ENCODE data around the gene STRIP1. TPM values are rescaled to one million over a fixed set of nuclear protein-coding genes. Genes with fewer than 3 reads are reported as not detected.

The STRIP1 gene
- total RNA-seq, 1 donor from 2014 or later, result 45.0 TPM

DNA sequence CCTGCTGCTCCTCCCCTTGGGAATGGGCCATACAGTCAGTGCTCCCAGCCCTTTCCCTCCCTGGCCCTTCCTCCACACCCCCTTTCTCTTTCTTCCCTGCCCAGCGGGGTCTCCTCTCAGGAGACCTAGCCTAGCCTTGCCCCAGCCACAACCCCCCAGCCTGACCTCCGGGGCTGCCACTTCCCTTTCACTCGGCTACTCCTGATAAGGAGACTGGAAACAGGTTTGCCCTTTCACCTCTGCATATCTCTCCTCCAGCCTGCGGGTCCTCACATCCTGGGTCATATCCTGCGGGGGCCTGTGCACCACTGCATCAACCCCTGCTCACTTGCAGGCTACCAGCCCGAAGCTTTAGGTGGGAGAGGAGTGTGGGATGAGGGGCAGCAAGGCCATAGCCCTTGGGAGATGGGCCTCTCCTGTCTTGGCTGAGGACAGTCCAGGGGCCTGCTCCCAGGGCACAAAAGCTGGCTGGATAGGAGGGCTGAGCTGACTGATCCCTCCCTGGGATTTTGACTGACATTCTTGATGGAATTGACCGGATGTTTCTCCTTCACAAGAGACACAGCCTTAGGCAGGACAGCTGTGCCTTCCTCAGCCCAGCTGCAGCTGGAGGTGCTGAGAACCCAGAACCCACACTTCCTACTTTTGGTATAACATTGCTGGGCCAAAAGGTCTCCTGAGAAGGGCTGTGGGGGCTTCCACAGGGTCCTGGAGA, 55.3 kb downstream of the STRIP1 start:
- intact Hi-C loops (cut with micrococcal nuclease), result loop anchor here (2.0 kb wide), 1 partner anchor 407 kb away; no protein-coding TSS in a partner anchor

DNA sequence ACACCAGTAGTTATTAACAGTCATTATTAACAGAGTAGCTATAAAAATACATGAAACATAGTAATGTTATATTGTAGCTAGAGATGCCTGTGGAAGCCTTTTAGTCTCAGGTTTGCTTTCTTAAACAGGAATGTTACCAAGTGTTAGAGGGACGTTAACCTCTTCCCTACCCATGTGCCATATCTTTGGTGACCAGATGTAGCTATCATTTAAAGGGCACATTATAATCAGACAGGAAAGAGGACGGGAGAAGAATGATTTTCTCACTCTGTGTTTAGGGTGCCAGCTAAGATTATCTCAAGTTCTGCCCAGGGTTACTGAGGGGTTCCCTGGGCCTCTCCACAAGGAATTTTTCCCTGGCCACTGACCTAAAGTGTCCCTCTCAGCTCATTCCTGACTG, 57.0 kb downstream of the STRIP1 start:
- intact Hi-C loops (cut with micrococcal nuclease), result no loop called here

DNA sequence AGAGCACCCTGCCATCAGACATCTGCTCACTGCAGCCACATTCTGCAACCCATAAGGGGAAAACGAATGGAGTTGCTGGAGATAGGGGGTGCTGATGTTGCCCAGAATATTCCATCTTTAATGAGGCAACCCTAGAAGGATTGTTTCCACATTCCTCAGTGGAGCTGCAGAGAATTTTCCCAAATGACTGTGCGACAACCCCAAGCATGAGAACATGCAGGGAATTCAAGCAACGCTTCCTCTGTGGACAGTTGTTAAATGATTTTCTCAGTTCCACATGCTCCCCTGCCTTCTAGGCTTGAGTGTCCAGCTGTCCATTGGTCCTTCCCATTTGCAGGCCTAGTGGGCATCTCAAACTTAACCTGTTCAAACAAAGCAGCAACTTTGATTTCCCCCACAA, 57.4 kb downstream of the STRIP1 start:
- intact Hi-C loops (cut with micrococcal nuclease), result no loop called here

DNA sequence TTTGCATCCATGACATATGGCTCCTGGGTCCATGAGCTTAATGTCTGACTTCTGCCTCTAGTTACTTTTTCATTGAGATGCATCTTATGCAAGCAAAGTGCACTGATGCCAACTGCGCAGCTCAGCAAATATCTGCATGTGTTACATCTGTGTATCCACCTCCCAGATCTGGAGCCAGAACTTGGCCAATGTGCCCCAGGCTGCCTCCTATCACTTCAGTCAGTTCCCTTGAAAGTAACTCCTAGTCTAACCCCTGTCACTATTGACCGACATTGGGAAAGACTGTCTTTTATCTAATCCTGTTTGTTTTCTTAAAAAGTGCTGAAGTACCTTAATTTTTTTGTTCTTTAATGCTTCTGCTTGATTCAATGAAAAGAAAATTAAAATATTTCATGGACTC, 58.6 kb downstream of the STRIP1 start:
- intact Hi-C loops (cut with micrococcal nuclease), result no loop called here

DNA sequence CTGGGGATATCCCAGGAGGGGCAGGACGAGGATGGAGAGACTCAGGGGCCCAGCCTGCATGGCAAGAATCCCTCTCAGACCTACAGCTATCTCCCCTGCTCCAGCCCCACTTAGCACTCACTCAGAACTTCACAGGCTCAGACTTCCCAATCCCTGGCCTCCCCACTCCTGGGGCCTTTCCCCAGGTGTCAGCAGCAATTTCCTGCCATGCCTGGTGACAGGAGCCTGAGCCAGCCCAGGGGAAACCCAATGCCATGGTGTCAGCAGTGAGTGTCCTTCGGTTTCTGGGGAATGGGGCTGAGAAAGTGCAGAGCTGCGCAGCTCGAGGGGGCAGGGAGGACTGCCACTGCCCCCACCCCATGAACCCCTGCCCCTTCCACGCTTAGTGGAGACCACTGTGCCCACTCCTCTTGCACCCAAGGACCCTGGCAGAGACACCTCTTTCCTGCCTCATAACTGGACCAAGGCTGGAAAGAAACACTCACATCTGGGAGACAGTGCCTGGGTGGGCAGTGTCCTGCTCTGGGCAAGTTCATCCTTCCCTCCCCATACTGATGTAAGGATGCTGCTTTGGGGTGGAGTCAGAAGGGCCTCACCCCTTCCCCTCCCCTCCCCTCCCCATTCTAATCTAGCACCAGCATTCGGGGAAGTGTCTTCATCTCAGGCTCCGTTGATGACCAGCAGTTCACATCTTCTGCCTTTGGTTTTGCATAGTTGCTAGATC, 60.7 kb downstream of the STRIP1 start:
- intact Hi-C loops (cut with micrococcal nuclease), result no loop called here

DNA sequence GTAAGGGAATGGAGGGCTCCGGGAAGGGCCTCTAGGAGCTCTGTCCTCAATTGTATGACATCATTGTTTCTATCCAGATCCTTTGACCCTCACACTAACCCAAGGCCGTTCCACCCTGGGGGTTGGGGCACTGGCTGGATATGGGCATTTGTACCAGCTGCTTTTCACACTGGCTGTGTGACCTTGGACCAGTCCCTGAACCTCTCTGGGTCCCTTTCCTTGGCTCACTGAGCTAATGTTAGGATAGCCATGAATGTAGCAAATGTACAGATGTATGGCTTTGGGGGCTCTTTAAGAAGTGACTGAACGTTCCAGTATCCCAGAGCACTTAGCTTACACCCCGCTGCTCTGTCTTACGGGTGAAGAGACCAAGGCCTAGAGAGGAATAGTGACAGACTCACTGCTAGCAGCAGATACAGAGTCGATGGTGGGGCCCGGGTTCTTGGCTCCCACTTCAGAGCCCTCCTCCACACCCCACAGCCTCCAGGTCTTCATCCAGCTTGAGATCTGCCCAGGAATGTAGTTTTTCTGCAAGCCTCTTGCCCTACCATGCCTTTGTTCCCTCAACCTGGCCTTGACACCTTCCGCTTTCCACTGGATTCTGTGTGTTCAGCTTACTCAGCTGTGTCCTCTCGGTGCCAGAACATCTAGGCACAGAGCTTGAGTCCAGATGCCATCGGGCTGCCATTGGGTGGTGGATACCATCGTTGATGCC, 63.2 kb downstream of the STRIP1 start:
- intact Hi-C loops (cut with micrococcal nuclease), result no loop called here

DNA sequence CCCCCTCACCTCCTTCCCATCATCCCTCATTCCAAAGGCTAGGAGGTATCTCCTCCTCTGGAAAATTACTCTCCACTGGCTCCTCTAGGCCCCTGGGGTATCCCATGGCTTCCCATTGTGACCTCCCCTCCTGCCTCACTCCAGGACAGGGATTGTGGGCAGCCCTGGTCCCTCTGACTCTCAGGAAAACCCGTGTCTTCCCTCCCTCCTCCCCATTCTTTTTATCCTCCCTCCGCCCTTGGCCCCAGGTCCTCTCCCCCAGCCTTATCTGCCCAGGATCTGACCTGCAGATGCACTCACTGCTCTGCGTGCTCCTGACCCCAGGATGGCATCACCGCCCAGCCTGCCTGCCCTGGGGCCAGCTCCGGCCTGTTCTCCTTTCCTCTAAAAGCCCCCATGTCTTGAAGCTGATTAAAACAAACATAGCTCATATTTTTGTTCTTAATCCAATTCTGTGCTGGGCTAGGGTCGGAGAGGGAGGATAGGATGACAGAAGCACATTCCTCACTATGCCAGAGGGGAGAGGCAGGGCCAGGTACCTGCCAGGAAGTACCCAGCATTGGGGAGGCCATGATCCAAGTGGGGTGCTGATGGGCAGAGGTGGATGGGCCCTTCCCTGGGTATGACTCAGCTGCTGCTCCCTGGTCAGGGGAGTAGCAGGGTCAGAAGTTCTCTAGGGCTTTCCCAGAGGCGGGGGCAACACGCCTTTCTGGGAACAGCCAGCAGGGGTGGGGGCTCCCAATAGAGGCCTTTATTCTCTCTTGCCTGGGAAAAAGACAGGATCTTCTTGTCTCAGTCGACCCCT, 64.0 kb downstream of the STRIP1 start:
- intact Hi-C loops (cut with micrococcal nuclease), result no loop called here

DNA sequence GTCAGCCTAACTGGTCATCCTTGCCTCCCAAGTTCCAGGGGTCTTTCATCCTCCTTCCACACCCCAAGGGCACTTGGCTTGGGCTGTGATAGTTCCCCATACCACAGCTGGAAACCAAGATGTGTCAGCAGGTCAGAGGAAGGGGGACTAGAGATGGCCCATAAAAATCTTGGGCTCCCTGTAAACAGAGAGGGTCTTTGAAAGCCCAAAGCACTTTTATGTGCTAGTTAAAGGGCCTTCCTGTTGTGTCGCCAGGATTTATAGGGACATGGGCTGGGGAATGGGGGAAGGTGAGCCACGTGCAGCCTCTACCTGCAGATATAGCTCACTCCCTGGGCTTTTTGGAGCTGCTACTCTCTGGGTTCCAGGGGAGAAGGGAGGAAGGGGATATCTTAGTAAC, 65.9 kb downstream of the STRIP1 start:
- intact Hi-C loops (cut with micrococcal nuclease), result no loop called here

DNA sequence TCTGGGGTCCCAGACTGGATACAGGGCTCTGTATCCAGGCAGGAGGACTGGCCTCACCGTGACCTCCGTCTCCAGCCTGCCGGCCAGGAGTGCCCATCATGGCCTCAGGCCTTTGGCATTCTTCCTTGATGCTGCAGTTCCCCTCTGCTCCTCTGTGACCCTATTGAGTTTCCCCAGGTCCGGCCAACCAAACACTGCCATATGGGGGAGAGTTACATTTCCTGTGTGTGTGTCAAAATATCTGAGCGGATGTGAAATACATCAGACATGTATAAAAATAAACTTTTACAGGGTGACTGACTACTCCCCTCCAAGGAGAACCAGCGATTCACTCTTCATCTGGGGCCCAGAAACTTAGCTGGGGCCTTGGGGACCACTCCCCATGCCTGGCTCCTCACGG, 67.7 kb downstream of the STRIP1 start:
- intact Hi-C loops (cut with micrococcal nuclease), result no loop called here

Other genes with a start within 250 kb of the STRIP1 start
- 215 and 216 TPM in 2 replicates for gene CSF1, start 123.8 kb upstream of the STRIP1 start, total RNA-seq
- 52.6 TPM in 2 replicates for gene AHCYL1, start 49.9 kb upstream of the STRIP1 start, total RNA-seq
- gene ALX3, start 36.0 kb downstream of the STRIP1 start, total RNA-seq, result not detected in 2 replicates
- gene UBL4B, start 77.8 kb downstream of the STRIP1 start, total RNA-seq, result not detected in 2 replicates
- not detected in 2 replicates for gene SLC6A17, start 115.9 kb downstream of the STRIP1 start, total RNA-seq
- gene KCNC4, start 175.7 kb downstream of the STRIP1 start, total RNA-seq, result 3.8 and 3.9 TPM in 2 replicates

Measured in T-helper 1 cell treated with Interleukin-12 subunit alpha and Interleukin-12 subunit beta and Interleukin-4 antibody, amounts not matched to agents 30 ng/mL and 1 ng/mL, for 36 hours (primary cell).